Left lobe of liver (tissue), 2 donors: ENCODE results near the gene CFL1. TPM values are rescaled to one million over a fixed set of nuclear protein-coding genes. Genes with fewer than 3 reads are reported as not detected.
A peak's percentile ranks its signal among the peaks of the same experiment; 100 is the strongest.

Experiments
- ATAC-seq: fragments of 200-7000 bp; cut with Tn5 transposase; one replicate; pipeline ENCODE4 v1.9.1; 2020; ENCODE audit warnings: mild to moderate bottlenecking, moderate library complexity
- DNase-seq: peaks from one replicate; pipeline ENCODE4 v3.0.0-alpha.2; 2020; ENCODE audit warnings: low spot score
- total RNA-seq: library from RNA; stranded (reverse); gene quantifications from one replicate; pipeline ENCODE4 v1.2.1, GENCODE V29; 2021
- donor health status: DM: no; HTN: no; CAD: no; lungs with moderate emphysema.
- donor health status: DM: no; HTN: yes; CAD: no.

Gene CFL1
- total RNA-seq, 1 donor from 2014 or later = 240 TPM

DNA sequence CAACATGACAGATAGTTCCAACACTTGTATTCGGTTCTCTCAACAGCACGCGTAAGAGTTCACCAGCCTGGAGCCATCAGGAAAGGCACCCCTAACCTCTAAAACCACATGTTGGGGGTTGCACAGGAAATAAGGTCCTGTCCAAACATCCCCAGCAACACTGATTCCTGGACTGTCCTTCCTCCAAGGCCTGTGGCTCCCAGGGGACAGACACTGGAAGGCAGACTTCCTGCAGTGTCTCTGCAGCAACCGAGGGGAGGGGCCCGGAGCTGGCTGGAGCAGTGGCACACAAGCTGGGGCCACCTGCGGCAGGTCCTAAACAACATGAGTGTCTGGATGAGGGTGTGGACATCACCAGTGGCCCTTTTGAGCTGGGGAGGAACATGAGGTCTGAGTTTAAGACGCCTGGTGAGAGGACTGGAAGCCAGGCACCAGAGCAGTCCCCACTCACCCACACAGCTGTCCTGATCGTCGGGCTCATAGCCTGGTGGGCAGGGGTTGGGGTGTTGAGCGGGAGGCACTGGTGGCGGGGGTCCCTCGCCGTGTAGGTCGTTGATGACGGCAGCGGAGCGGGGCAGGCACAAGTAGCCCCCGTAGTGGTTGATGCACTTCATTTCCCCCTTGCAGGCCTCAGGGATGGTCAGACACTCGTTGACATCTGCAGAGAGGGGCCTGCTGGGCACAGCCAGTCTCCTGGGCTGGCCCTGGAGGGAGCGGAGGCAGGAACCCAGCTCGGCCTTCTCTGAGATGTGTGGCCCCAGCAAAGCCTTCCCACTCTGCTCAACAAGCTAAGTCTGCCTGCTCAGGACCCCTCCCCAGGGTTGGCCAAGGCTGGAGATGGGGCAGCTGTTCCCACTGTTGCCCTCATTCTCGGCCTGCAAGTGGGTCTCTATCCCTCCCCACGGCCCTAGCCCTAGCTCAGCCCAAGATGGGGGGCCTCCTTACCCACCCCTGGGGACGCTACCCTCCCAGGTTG is 13.0 kb upstream of the CFL1 start:
- ATAC-seq (no peak), DNase-seq (no peak)

DNA sequence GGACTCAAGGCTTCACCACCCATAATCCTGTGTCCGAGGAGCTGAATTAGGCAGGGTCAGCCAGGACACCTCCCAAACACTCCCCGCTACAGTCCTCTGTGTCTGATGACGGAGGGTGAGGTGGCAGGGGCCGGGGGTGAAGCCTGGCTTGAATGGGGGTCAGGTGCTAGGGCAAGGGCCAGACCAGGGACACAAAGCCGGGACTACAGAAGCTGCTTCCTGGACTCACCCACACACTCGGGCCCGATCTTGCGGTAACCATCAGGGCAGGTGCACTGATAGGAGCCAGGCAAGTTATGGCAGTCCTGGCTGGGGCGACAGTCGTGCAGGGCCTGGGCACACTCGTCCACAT is 12.3 kb upstream of the CFL1 start:
- DNase-seq (no peak), ATAC-seq (no peak)

DNA sequence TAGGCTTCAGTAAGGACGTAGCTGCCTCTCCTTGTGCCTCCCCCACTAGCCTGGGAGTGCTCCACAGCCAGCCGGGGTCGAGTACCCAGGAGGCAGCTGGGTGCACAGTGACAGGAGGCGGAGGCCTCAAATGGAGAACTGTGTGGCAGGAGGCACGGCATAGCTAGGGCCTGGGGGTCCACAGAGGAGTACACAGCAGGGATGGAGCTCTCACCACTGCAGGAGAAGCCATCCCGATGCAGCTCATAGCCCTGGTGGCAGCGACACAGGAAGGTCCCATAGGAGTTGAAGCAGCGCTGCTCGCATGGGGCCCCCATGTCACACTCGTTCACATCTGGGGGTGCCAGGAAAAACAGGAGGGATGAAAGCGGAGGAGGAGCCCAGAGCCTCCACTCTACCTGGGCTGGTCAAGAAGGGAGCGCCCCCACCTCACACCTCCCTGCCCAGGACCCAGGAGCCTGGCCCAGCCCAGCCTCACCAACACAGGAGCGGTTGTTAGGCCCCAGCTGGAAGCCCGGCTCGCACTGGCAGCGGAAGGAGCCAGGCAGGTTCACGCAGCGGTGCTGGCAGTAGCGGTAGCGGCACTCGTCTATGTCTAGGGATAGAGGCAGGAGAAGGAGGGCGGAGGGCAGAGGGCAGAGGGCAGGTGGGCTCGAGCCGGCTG is 11.8 kb upstream of the CFL1 start:
- ATAC-seq = no peak
- no peak for DNase-seq

DNA sequence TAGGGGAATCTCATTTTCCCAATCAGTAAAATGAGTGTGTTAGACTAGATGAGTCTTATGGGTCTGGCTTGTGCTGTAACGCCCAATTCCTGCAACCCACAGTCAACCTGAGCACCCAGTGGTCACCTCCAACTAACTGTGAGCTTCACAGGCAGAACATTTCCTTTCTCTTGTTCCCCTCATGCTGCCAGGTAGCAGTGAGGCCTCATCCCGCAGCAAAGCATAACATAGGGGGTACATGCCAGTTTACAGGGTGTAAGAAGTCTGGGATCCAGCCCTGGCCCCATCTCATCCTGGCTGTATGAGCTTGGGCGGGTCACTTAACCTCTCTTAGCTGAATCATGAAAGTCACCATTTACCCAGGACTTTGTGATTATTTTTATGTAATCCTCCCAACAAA is 10.9 kb upstream of the CFL1 start:
- ATAC-seq = no peak
- no peak for DNase-seq

DNA sequence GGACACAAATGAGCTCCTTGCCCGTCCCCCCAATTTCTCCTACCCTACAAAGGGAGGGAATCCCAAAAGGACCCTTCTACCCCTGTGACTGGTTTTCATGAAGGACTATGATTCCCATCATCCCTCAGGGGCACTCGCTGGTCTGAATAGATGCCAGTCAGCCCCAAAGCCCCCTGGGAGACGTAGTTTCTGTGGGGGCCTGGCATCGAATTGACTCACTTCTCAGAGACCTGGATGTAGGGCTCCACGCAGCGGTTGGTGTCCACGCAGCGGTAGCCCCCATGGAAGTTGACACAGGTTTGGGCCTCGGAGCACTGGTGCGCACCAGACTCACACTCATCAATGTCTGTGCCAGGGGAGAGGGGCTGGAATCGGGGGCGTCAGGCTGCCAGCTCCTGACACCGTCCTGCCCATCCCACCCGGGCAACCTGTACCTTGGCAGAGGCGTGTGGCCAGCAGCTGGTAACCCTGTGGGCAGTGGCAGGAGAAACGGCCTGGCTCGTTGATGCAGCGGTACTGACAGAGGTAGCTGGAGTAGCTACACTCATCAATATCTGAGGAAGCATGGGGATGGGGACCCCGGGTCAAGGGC is 10.2 kb upstream of the CFL1 start:
- no peak for DNase-seq

DNA sequence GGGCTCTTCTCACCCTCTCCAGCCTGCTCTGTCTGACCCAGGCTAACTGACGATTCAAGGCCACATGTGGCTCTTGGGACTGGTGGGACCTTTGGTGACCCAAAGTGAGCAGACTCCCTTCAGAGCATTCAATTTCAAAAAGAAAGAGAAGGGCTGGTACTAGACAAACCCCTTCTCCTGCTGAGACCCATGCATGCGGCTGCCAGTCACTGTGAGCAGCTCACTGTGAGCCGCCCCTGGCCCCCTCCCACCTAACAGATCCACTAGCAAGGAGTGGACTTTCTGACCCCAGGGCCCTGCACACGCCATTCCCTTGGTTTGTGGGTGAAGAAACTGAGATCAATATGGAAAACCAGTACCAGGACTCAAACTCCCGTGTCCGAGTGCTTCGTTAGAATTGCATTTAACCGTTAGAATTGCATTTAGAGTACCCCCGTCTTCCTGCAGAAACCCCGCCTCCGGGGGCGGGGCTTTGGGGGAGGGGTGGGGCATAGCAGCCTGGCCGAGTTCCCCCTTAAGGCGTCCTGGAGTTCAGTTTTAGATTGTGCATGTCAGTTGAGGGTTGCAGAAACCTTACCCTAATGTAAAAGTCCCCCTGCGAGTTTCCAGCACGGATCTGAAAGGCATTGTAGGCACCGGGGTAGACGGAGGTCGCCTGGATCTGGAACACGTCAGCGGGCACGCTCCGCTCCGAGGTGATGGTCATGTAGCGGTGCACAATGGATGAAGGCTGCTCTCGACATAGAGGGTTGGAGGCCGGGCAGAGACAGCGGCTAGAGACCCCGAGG is 9.5 kb upstream of the CFL1 start:
- no peak for ATAC-seq
- DNase-seq = no peak

More for the DNA sequence above, 10.2 kb upstream of the CFL1 start:
- ATAC-seq = peak; percentile 4

DNA sequence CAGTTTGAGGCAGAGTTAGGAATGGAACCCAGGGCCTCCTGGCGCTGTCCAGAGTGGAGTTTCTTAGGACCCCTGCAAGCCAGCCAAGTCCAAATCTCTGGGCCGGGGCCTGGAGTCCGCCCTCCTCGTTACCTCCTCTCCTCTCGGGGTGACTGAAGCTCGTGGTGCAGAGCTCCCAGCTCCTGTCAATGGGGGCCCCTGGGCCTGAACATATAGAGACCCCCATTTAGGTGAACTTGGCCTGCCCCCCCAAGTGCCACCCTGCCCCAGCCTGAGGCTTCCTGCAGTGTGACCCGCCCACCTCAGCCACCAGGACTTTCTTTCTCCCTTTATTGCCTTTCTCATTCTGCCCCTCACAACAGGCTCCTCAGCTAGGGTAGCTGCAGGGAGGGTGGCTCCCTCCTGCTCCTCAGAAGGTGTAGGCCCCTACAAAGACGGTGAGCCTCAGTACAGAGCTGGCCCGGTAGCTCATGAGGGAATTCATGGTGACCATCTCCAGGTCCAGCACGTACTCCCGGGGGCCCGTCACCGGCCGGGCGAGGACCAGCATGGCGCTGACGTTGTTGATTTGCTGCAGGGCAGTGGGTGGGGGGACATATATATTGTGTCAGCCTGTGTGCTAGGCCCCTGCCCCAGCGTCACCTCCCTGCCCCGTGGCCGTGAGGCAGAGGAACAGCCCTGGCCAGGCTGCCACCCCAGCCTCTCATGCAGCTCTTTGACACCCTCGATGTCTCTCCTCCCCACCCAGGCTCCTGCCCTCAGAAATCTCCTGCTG is 8.7 kb upstream of the CFL1 start:
- ATAC-seq = no peak
- no peak for DNase-seq

DNA sequence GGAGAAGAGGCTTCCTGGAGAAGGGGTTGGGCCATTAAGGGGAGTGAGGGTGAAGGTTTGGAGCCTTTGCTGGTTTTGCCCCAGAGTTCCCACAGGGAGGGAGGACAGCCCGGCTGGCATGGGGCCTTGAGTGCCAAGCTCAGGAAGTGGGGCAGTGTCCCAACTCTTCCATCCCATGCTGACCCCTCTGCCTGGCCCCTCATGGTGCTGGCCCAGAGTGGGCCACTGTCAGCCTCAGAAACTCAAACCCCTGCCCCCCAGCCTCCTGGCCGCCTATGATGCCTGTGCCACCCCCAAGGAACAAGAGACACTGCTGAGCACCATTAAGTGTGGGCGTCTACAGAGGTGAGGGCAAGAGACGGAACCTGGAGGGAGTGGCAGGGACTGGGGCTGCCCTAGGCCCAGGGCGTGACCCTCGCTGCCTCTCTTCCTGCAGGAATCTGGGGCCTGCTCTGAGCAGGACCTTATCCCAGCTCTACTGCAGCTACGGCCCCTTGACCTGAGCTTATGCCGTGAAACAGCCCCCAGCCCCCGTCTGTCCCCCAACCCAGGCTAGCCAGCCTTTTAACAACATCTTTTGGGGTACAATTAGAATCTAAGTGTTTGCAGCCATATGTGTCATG is 7.7 kb upstream of the CFL1 start:
- DNase-seq = no peak
- no peak for ATAC-seq

DNA sequence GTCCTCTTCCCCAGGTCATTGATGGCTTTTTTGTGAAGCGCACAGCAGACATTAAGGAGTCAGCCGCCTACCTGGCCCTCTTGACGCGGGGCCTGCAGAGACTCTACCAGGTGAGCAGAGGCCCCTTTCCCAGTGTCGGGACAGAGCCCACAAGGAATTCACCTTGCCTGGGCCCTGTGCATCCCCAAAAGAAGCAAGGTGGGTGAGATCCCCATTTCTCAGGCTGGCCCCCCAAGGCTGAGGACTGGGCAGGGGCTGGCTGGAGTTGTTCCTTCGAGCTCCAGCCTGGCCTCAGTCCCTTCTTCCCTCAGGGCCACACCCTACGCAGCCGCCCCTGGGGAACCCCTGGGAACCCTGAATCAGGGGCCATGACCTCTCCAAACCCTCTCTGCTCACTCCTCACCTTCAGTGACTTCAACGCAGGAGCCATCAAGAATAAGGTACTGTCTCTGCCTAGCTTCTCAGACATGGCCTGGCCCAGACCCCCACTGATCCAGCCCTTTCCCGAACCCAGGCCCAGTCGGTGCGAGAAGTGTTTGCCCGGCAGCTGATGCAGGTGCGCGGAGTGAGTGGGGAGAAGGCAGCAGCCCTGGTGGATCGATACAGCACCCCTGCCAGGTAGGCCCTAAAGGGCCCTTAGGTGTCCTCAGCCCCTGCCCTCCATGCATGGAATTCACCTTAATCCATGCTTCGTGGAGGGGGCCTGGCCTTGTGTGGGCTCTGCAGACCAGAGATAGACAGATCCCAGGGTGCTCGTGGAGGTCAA is 6.9 kb upstream of the CFL1 start:
- ATAC-seq (no peak), DNase-seq (no peak)

DNA sequence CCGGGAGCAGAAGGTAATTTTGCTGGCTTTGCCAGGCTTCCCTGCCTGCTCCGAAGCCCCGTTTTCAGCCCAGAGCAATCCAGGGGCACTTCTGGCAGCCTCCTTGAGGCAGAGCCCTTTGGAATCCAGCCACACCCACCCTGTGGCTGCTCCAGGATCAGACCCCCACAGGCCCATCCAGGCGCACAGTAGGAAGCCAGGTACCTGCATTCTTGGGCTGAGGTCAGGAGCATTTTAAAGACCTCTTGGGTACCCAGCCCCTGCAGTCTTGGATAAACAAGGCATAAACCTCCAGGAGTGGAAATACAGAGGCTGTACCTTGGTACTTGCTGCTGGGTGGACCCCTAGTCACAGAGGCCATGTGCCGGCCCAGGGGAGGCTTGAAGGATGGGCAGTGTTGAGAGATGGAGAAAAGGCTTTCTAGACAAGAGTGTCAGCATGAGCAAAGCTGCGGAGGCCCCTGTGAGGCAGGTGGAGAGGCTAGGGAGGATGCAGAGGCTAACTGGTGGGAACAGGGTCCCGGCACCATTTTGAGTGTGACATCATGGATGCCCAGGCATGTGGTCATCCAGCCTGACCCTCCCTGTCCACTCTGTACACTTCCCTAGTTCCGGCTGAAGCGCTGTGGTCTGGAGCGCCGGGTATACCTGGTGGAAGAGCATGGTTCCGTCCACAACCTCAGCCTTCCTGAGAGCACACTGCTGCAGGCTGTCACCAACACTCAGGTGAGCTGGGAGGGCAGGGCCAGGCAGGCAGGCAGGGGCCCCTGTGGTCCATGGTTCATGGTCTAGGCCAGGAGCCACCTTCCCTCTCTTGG is 6.1 kb upstream of the CFL1 start:
- DNase-seq (no peak), ATAC-seq (no peak)

DNA sequence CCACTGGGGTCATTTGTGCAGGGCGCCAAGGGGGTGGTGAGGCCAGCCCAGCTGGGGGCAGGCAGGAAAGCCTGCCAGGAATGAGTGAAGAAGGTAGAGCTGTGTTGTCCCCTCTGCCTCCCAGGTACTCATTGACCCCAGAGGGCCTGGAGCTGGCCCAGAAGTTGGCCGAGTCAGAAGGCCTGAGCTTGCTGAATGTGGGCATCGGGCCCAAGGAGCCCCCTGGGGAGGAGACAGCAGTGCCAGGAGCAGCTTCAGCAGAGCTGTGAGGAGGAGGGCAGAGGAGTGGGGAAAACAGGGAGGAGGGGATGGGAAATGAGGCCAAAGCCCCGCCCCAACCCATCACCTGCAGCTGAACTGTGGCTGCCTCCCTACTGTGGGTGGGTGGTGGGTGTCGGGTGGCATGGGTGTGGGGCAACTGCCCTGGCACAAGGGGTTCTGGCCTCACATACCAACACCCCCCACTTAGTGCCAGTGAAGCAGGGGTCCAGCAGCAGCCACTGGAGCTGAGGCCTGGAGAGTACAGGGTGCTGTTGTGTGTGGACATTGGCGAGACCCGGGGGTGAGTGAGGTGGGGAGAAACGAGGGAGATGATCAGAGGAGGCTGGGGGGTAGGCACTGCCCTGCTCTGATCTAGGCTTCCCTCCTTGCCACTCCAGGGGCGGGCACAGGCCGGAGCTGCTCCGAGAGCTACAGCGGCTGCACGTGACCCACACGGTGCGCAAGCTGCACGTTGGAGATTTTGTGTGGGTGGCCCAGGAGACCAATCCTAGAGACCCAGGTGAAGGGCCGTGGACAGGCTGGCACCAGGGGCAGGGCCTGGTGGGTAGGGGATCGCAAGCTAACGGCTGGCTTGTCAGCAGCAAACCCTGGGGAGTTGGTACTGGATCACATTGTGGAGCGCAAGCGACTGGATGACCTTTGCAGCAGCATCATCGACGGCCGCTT is 5.2 kb upstream of the CFL1 start:
- DNase-seq (no peak), ATAC-seq (no peak)

DNA sequence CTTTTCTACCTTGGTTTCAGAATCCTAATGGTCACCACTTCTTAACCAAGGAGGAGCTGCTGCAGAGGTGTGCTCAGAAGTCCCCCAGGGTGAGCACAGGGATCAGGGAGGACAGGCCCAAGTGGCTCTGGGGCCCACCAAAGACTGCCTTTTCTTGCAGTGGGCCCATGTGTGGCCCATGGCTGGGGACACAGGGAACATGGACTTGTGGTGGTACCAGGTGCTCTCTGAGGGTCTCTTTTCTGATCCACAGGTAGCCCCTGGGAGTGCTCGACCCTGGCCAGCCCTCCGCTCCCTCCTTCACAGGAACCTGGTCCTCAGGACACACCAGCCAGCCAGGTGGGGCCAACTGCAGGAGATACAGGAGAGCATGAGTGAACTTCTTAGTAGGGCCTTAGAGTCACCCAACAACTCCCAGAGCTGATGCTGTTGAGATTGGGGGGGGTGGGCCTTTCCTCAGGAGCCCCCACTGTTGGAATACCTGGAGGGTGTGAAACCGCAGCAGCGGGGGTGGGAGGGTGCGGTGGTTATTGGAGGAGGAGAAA is 4.3 kb upstream of the CFL1 start:
- no peak for ATAC-seq
- DNase-seq = peak; percentile 44

DNA sequence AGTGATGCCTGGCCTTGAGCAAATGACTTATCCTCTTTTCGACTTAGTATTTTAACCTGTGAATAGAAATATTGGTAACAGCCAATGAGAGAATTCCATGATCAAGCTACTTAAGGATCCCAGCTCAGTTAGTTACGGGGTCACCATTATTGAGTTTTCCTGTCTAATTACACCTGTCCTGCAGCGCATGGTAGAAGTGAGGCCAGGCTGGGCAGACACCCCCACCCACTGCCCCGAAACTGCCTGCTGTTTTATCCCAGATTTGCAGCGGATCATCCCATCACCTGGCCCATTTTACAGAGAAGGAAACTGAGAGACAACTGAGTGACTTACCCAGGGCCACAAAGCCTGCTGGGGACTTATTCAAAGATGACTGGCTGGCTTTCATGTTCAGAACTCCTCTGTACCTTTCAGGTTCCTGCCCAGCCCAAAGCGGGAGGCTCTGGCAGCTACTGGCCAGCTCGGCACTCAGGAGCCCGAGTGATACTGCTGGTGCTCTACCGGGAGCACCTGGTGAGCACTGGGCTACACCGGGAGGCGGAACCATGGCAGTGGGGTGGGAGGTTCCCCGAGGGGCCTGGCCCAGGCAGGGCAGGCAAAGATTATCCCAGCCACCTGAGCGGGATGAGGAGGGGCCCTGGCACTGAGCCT is 3.7 kb upstream of the CFL1 start:
- ATAC-seq (no peak), DNase-seq (peak; percentile 48)

DNA sequence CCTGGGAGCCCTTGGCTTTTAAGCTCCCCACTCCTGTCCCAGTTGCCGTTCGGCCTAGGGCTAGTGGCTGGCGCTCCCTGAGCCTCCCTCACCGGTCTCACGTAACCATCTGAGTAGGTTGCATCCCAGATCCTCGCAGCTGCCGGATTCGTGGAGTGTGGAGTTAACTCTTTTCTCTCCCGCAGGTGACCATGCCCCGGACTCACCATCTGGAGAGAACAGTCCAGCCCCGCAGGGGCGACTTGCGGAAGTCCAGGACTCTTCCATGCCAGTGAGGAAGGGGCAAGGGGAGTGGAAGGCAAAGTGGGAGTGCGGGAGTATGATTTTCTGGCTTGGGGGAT is 3.2 kb upstream of the CFL1 start:
- DNase-seq (peak; percentile 56), ATAC-seq (no peak)

DNA sequence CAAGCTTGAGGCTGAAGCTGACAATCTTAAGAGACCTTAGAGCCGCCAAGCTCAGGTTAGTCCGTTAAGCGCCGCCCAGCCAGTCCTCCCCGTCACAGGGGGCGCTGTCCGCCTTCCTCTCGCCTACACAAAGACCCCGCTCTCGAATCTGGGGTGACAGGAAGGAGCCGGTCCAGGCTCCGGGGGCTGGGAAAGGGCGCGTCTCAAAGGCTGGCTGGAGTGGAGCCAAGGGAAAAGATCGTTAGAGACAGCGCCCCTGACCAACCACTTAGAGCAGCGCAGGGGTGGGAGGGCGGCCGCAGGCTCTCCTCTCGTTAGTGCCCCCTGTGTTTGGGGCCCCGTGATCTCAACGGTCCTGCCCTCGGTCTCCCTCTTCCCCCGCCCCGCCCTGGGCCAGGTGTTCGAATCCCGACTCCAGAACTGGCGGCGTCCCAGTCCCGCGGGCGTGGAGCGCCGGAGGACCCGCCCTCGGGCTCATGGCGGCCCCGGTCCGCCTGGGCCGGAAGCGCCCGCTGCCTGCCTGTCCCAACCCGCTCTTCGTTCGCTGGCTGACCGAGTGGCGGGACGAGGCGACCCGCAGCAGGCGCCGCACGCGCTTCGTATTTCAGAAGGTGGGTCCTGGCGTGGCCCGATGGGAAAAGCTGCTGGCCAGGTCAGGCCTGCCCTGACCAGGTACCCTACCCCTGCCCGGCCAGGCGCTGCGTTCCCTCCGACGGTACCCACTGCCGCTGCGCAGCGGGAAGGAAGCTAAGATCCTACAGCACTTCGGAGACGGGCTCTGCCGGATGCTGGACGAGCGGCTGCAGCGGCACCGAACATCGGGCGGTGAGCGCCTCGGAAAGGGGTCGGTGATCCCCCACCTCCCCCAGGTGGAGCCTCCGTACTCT is 2.5 kb upstream of the CFL1 start, which contains the start of gene MUS81:
TSS of gene MUS81 (plus strand) at position 156 of the 887 bp plus-strand sequence. CDS start at position 477, 321 bp downstream.
- ATAC-seq (peak; percentile 70), DNase-seq (peak; percentile 97)
